Nephron progenitor cell (in vitro differentiated cells): ENCODE data around the gene RASL10B.

Experiments
- DNase-seq: peaks from one replicate; pipeline ENCODE4 v3.0.0; 2021
- H3K27ac Mint-ChIP-seq: 2 replicates; pipeline ENCODE4 v1.8.0; 2021; ENCODE audit warnings: mild to moderate bottlenecking, moderate library complexity, mixed read lengths
- H3K27me3 Mint-ChIP-seq: 2 replicates; pipeline ENCODE4 v1.8.0; 2021; ENCODE audit warnings: mild to moderate bottlenecking, low read depth, mixed read lengths; ENCODE audit not compliant: poor library complexity
- H3K36me3 Mint-ChIP-seq: 2 replicates; pipeline ENCODE4 v1.8.0; 2021; ENCODE audit warnings: low read depth, mixed read lengths
- H3K4me1 Mint-ChIP-seq: 2 replicates; pipeline ENCODE4 v1.8.0; 2021; ENCODE audit warnings: mixed read lengths
- H3K4me3 Mint-ChIP-seq: 2 replicates; pipeline ENCODE4 v1.8.0; 2021; ENCODE audit warnings: mild to moderate bottlenecking, moderate library complexity, mixed read lengths
- H3K9me3 Mint-ChIP-seq: 2 replicates; pipeline ENCODE4 v1.8.0; 2021; ENCODE audit warnings: mild to moderate bottlenecking, moderate library complexity, mixed read lengths
- TF ChIP-seq, protein P1 (sequence below): fragments of 200-600 bp; sonication (generic); IDR thresholded peaks from 2 replicates; pipeline ENCODE4 v1.5.0; 2021; ENCODE audit warnings: antibody characterized with exemption

RASL10B gene

DNA sequence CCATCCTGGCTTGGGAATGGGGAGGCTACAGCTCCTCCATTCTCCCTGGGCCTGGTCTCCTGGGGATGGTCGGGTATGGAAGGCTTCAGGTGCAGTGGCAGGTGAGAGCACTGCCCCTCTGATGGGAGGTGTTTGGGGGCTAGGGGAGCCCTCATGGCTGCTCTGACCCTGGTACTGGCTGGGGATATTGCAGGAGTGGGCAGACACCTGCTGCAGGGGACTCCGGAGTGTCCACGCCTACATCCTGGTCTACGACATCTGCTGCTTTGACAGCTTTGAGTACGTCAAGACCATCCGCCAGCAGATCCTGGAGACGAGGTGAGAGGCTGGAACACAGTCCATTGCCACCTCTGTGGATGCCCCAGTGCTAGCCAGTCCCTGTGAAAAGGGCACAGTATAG lies 8.8 kb downstream of the RASL10B start:
- peaks cover 56% of the 10 kb centered on the region for H3K27me3 Mint-ChIP-seq
- H3K4me1 Mint-ChIP-seq = peaks cover 4% of the 10 kb centered on the region
- no peak for DNase-seq
- TF ChIP-seq, protein P1, sequence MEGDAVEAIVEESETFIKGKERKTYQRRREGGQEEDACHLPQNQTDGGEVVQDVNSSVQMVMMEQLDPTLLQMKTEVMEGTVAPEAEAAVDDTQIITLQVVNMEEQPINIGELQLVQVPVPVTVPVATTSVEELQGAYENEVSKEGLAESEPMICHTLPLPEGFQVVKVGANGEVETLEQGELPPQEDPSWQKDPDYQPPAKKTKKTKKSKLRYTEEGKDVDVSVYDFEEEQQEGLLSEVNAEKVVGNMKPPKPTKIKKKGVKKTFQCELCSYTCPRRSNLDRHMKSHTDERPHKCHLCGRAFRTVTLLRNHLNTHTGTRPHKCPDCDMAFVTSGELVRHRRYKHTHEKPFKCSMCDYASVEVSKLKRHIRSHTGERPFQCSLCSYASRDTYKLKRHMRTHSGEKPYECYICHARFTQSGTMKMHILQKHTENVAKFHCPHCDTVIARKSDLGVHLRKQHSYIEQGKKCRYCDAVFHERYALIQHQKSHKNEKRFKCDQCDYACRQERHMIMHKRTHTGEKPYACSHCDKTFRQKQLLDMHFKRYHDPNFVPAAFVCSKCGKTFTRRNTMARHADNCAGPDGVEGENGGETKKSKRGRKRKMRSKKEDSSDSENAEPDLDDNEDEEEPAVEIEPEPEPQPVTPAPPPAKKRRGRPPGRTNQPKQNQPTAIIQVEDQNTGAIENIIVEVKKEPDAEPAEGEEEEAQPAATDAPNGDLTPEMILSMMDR = no peak
- peaks cover 15% of the 10 kb centered on the region for H3K36me3 Mint-ChIP-seq
- no peak overlapping the region for H3K27ac Mint-ChIP-seq
- H3K9me3 Mint-ChIP-seq = peaks cover 6% of the 10 kb centered on the region
- no peak overlapping the region for H3K4me3 Mint-ChIP-seq

DNA sequence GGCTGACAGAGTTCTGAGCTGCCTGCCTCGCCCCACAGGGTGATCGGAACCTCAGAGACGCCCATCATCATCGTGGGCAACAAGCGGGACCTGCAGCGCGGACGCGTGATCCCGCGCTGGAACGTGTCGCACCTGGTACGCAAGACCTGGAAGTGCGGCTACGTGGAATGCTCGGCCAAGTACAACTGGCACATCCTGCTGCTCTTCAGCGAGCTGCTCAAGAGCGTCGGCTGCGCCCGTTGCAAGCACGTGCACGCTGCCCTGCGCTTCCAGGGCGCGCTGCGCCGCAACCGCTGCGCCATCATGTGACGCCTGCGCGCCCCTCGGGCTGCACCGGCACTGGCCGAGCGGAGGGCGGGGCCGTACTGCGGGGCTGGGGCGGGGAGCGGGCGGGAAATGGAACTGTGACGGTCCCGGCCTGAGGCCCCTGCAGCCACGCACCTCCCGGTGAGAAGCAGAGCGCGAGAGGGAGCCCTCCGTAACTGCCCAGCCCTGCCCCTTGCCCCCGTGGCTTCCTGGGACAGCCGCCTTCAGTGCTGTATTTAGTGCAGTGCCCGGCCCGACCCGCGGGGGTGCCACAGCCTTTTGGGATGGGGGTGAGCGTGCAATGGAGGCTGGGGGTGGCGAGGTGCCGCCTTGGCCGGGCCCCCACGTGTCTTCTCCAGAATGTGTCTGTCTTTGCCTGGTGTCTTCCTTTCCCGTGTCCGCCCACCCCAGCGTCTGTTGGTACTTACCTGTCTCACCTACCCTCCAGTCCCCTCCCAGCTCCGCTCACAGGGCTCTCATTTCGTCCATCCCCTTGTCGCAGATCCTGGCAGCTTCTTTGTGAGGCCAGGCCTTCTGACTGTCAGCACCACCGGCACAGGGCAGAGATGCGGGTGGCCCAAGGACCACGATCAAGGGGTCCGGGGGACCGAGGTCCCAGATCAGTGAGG lies 9.8 kb downstream of the RASL10B start:
- H3K9me3 Mint-ChIP-seq = peaks cover 6% of the 10 kb centered on the region
- peaks cover 4% of the 10 kb centered on the region for H3K4me1 Mint-ChIP-seq
- peak; percentile 57 for DNase-seq
- TF ChIP-seq, protein P1 = peak; percentile 11
- H3K27ac Mint-ChIP-seq = no peak overlapping the region
- peaks cover 53% of the 10 kb centered on the region for H3K27me3 Mint-ChIP-seq
- peaks cover 15% of the 10 kb centered on the region for H3K36me3 Mint-ChIP-seq
- peak overlapping the region; percentile 65 for H3K4me3 Mint-ChIP-seq

DNA sequence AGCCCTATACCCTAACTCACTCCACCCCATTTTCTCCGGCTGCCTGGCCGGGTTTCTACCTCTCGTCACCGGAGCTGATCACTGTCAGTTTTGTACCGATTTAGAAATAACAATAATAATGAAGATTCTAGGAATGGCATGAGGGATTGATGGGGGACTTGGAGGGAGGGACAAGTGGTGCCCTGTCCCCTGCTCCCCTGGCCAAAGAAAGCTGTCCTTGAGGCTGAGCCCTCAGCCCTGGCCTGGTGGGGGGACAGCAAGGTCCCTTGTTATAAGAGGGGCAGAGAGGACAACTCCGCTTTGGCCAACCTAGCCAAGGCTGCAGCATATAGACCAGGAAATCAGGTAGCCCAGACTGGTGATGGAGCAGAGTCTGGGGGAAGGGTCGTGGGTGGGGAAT lies 11.1 kb downstream of the RASL10B start:
- peaks cover 4% of the 10 kb centered on the region for H3K4me1 Mint-ChIP-seq

DNA sequence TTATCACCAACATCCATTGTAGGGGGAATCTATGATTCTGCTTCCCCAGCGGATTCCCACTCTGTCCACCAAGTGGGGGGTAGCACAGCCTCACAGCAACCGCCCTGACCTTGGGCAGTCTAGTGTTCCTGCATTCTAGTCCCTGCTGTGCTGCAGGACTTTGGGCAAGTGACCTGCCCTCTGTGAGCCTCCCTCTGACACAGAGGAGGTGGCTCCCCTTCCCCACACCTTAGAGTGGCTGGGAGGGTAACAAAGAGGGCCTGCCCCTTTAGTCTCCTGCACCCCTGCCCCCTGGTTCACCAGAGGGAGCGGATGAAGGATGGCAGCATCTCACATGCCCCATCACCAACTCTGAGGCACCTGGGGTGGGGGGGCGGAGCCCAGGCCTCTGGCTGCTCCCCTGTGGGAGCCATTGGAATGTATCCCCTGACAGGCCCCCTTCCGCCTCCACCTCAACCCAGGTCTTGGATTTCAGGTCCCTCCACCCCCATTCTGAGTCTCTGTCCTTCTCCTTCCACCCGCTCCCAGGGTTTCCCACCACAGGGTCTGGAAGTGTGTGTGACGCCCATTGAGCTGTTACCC lies 11.5 kb downstream of the RASL10B start:
- peaks cover 6% of the 10 kb centered on the region for H3K9me3 Mint-ChIP-seq

More for the DNA sequence above, 11.1 kb downstream of the RASL10B start:
- no peak overlapping the region for H3K4me3 Mint-ChIP-seq
- H3K36me3 Mint-ChIP-seq = peaks cover 10% of the 10 kb centered on the region
- no peak overlapping the region for H3K27ac Mint-ChIP-seq
- DNase-seq = no peak
- TF ChIP-seq, protein P1 = no peak
- peaks cover 53% of the 10 kb centered on the region for H3K27me3 Mint-ChIP-seq
- H3K9me3 Mint-ChIP-seq = peaks cover 6% of the 10 kb centered on the region

DNA sequence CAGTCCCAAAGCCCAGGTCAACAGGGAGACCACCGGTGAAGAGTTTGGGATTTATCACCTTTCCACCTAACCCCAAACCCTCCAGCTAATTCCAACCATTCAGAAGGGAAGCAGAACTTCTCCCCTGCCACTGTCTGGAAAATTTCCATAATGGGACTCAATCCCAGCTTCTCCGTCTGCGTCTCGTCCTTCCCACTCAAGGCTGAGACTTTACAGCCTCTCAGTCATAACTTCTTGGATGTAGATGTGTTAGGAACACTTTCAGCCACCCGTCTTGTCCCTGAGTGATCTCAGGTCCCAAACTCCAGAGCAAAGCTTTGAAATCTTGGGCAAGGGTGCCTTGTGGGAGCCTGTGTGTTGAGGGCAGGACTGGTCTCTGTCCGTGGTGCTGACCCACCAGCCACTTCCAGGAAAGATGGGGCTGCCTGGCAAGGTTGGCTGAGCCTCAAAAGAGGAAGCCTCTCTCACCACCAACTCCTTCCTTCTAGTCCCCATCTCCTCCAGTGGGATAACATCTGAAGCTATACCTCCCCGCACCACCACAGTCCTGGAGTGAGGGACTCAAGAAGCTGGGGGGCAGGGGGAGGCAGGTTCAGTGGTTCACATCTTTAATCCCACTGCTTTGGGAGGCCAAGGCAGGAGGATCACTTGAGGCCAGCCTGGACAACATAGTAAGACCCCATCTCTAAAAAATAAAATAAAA lies 12.3 kb downstream of the RASL10B start:
- peaks cover 10% of the 10 kb centered on the region for H3K36me3 Mint-ChIP-seq
- peak; percentile 80 for DNase-seq
- peak overlapping the region; percentile 30 for H3K4me3 Mint-ChIP-seq
- no peak overlapping the region for H3K27ac Mint-ChIP-seq
- peaks cover 4% of the 10 kb centered on the region for H3K4me1 Mint-ChIP-seq
- peaks cover 6% of the 10 kb centered on the region for H3K9me3 Mint-ChIP-seq
- peaks cover 60% of the 10 kb centered on the region for H3K27me3 Mint-ChIP-seq
- TF ChIP-seq, protein P1 = no peak

More for the DNA sequence above, 11.5 kb downstream of the RASL10B start:
- Mint-ChIP-seq H3K36me3 (peaks cover 10% of the 10 kb centered on the region), H3K27me3 (peaks cover 54% of the 10 kb centered on the region), H3K4me1 (peaks cover 4% of the 10 kb centered on the region), H3K4me3 (no peak overlapping the region), H3K27ac (no peak overlapping the region)
- no peak for DNase-seq
- TF ChIP-seq, protein P1 = no peak
